ENCODE measurements around the gene GPR12. TPM values are rescaled to one million over a fixed set of nuclear protein-coding genes. Genes with fewer than 3 reads are reported as not detected.

Gene GPR12
- polyA plus RNA-seq (2012; ENCODE audit: low read depth, missing spikeins): not detected

- no peak for DNase-seq (ENCODE audit: insufficient read length, low spot score)
- TF ChIP-seq TAF1 (IDR thresholded peaks at IDR 0.05; ENCODE audit: low read depth, low read length): no peak
- TF ChIP-seq PAX5 (IDR thresholded peaks at IDR 0.05; ENCODE audit: insufficient read depth, low read length, severe bottlenecking): no peak
- no peak for FAIRE-seq
Observed at GRCh38 chr13:26759907-26760831, at the start of gene GPR12. Gene GPR12, minus strand, starts transcription at chr13:26760786. Its CDS starts 959 bp downstream, at chr13:26759827.

- TF ChIP-seq SPI1 (IDR thresholded peaks at IDR 0.05; ENCODE audit: low read depth, low read length): no peak
- no peak for TF ChIP-seq POLR2AphosphoS5 (IDR thresholded peaks at IDR 0.05; ENCODE audit: low read depth, low read length)
- DNase-seq (ENCODE audit: insufficient read length, low spot score) (no peak), FAIRE-seq (no peak)
Observed at GRCh38 chr13:26810095-26810494, 49.5 kb upstream of the GPR12 start.

- DNase-seq (ENCODE audit: insufficient read length, low spot score) (no peak), FAIRE-seq (no peak)
- no peak for TF ChIP-seq PAX5 (IDR thresholded peaks at IDR 0.05; ENCODE audit: insufficient read depth, low read length, severe bottlenecking)
- no peak for TF ChIP-seq POLR2A (IDR thresholded peaks at IDR 0.05; ENCODE audit: low read depth, low read length)
- TF ChIP-seq POLR2AphosphoS5 (IDR thresholded peaks at IDR 0.05; ENCODE audit: low read depth, low read length): no peak
- TF ChIP-seq POU2F2 (IDR thresholded peaks at IDR 0.05; ENCODE audit: low read depth, low read length): no peak
- no peak for TF ChIP-seq TAF1 (IDR thresholded peaks at IDR 0.05; ENCODE audit: low read depth, low read length)
- TF ChIP-seq SPI1 (IDR thresholded peaks at IDR 0.05; ENCODE audit: low read depth, low read length): no peak
Observed at GRCh38 chr13:26806891-26807290, 46.3 kb upstream of the GPR12 start.

- DNase-seq (ENCODE audit: insufficient read length, low spot score) (no peak), FAIRE-seq (no peak)
- TF ChIP-seq TAF1 (IDR thresholded peaks at IDR 0.05; ENCODE audit: low read depth, low read length) (no peak), PAX5 (IDR thresholded peaks at IDR 0.05; ENCODE audit: insufficient read depth, low read length, severe bottlenecking) (no peak), SPI1 (IDR thresholded peaks at IDR 0.05; ENCODE audit: low read depth, low read length) (no peak), POLR2AphosphoS5 (IDR thresholded peaks at IDR 0.05; ENCODE audit: low read depth, low read length) (no peak), POU2F2 (IDR thresholded peaks at IDR 0.05; ENCODE audit: low read depth, low read length) (no peak), POLR2A (IDR thresholded peaks at IDR 0.05; ENCODE audit: low read depth, low read length) (no peak)
Observed at GRCh38 chr13:26787961-26788360, 27.4 kb upstream of the GPR12 start.

GRCh38 chr13:26786651-26787295 is 26.2 kb upstream of the GPR12 start:
- DNase-seq (ENCODE audit: insufficient read length, low spot score): no peak
- FAIRE-seq: no peak
- no peak for TF ChIP-seq POLR2AphosphoS5 (IDR thresholded peaks at IDR 0.05; ENCODE audit: low read depth, low read length)
- TF ChIP-seq POU2F2 (IDR thresholded peaks at IDR 0.05; ENCODE audit: low read depth, low read length): no peak
- TF ChIP-seq PAX5 (IDR thresholded peaks at IDR 0.05; ENCODE audit: insufficient read depth, low read length, severe bottlenecking): no peak
- no peak for TF ChIP-seq TAF1 (IDR thresholded peaks at IDR 0.05; ENCODE audit: low read depth, low read length)
- TF ChIP-seq SPI1 (IDR thresholded peaks at IDR 0.05; ENCODE audit: low read depth, low read length): no peak
- no peak for TF ChIP-seq POLR2A (IDR thresholded peaks at IDR 0.05; ENCODE audit: low read depth, low read length)

- no peak for TF ChIP-seq SPI1 (IDR thresholded peaks at IDR 0.05; ENCODE audit: low read depth, low read length)
- TF ChIP-seq POLR2AphosphoS5 (IDR thresholded peaks at IDR 0.05; ENCODE audit: low read depth, low read length): no peak
- no peak for TF ChIP-seq POU2F2 (IDR thresholded peaks at IDR 0.05; ENCODE audit: low read depth, low read length)
- TF ChIP-seq POLR2A (IDR thresholded peaks at IDR 0.05; ENCODE audit: low read depth, low read length): no peak
- TF ChIP-seq TAF1 (IDR thresholded peaks at IDR 0.05; ENCODE audit: low read depth, low read length): no peak
- no peak for TF ChIP-seq PAX5 (IDR thresholded peaks at IDR 0.05; ENCODE audit: insufficient read depth, low read length, severe bottlenecking)
- DNase-seq (ENCODE audit: insufficient read length, low spot score): no peak
- FAIRE-seq: no peak
Observed at GRCh38 chr13:26785838-26786630, 25.4 kb upstream of the GPR12 start.

GRCh38 chr13:26784704-26785639 is 24.4 kb upstream of the GPR12 start:
- FAIRE-seq (peak; percentile 13), DNase-seq (ENCODE audit: insufficient read length, low spot score) (no peak)
- TF ChIP-seq PAX5 (IDR thresholded peaks at IDR 0.05; ENCODE audit: insufficient read depth, low read length, severe bottlenecking): no peak
- no peak for TF ChIP-seq TAF1 (IDR thresholded peaks at IDR 0.05; ENCODE audit: low read depth, low read length)
- no peak for TF ChIP-seq POLR2AphosphoS5 (IDR thresholded peaks at IDR 0.05; ENCODE audit: low read depth, low read length)
- TF ChIP-seq POU2F2 (IDR thresholded peaks at IDR 0.05; ENCODE audit: low read depth, low read length): no peak
- TF ChIP-seq SPI1 (IDR thresholded peaks at IDR 0.05; ENCODE audit: low read depth, low read length): no peak
- TF ChIP-seq POLR2A (IDR thresholded peaks at IDR 0.05; ENCODE audit: low read depth, low read length): no peak

- FAIRE-seq (no peak), DNase-seq (ENCODE audit: insufficient read length, low spot score) (no peak)
- TF ChIP-seq POLR2AphosphoS5 (IDR thresholded peaks at IDR 0.05; ENCODE audit: low read depth, low read length) (no peak), POLR2A (IDR thresholded peaks at IDR 0.05; ENCODE audit: low read depth, low read length) (no peak), PAX5 (IDR thresholded peaks at IDR 0.05; ENCODE audit: insufficient read depth, low read length, severe bottlenecking) (no peak), POU2F2 (IDR thresholded peaks at IDR 0.05; ENCODE audit: low read depth, low read length) (no peak), SPI1 (IDR thresholded peaks at IDR 0.05; ENCODE audit: low read depth, low read length) (no peak), TAF1 (IDR thresholded peaks at IDR 0.05; ENCODE audit: low read depth, low read length) (no peak)
Observed at GRCh38 chr13:26780411-26780810, 19.8 kb upstream of the GPR12 start.

Data from GM12891 (cell line).